Measurements from ENCODE around the gene LCE3A.
"Not testable (repeated sequence)": the region's sequence is repeated elsewhere in the genome, so short reads cannot be mapped to it uniquely, and the experiment has no call there.

The LCE3A gene

GRCh38 chr1:152596986-152597385 lies 25.9 kb downstream of the LCE3A start:
- POLR2A ChIA-PET = no interaction called here
- CTCF ChIA-PET = no interaction called here
- DNase-seq (ENCODE audit: low read depth, low spot score) = no peak

GRCh38 chr1:152585586-152585985 lies 37.3 kb downstream of the LCE3A start:
- no peak for DNase-seq (ENCODE audit: low read depth, low spot score)
- TF ChIP-seq, protein P1, sequence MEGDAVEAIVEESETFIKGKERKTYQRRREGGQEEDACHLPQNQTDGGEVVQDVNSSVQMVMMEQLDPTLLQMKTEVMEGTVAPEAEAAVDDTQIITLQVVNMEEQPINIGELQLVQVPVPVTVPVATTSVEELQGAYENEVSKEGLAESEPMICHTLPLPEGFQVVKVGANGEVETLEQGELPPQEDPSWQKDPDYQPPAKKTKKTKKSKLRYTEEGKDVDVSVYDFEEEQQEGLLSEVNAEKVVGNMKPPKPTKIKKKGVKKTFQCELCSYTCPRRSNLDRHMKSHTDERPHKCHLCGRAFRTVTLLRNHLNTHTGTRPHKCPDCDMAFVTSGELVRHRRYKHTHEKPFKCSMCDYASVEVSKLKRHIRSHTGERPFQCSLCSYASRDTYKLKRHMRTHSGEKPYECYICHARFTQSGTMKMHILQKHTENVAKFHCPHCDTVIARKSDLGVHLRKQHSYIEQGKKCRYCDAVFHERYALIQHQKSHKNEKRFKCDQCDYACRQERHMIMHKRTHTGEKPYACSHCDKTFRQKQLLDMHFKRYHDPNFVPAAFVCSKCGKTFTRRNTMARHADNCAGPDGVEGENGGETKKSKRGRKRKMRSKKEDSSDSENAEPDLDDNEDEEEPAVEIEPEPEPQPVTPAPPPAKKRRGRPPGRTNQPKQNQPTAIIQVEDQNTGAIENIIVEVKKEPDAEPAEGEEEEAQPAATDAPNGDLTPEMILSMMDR (IDR thresholded peaks at IDR 0.05; ENCODE audit: insufficient read depth, low read length, missing control alignments) = no peak
- no peak overlapping the region for H3K4me3 ChIP-seq (ENCODE audit: low read depth, low read length)
- POLR2A ChIA-PET = no interaction called here
- CTCF ChIA-PET = no interaction called here

More at GRCh38 chr1:152596986-152597385, 25.9 kb downstream of the LCE3A start:
- no peak overlapping the region for H3K4me3 ChIP-seq (ENCODE audit: low read depth, low read length)
- TF ChIP-seq, protein P1 (IDR thresholded peaks at IDR 0.05; ENCODE audit: insufficient read depth, low read length, missing control alignments) = no peak

DNA sequence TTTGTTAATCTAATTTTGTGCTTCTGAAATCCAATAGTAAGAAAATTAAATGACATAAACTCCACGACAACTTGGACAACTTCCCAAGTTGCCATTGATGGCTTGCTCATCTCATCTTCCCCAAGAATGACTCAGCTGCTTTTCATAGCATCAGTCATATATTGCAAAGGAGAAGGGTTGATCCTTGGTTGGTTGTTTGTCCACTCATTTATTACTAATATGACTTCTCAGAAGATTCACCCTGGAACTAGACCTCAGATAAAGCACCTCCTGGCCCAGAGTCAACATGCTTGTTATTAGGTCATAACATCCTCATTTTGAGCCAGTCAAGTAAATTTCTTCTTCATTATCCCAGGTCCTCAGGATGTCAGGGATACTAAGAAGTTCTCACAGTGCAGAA lies 40.3 kb downstream of the LCE3A start:
- no peak overlapping the region for H3K4me3 ChIP-seq (ENCODE audit: low read depth, low read length)
- DNase-seq (ENCODE audit: low read depth, low spot score) = no peak
- ChIA-PET CTCF (no interaction called here), POLR2A (no interaction called here)
- TF ChIP-seq, protein P1 (IDR thresholded peaks at IDR 0.05; ENCODE audit: insufficient read depth, low read length, missing control alignments) = no peak

- no peak within 1 kb of the TSS for H3K4me3 ChIP-seq (ENCODE audit: low read depth, low read length)
- ChIA-PET POLR2A (no interaction called here), CTCF (no interaction called here)
- TF ChIP-seq, protein P1 (IDR thresholded peaks at IDR 0.05; ENCODE audit: insufficient read depth, low read length, missing control alignments) = no peak
- no peak for DNase-seq (ENCODE audit: low read depth, low spot score)
Observed at GRCh38 chr1:152580433-152580832, 42.5 kb downstream of the LCE3A start, which contains the start of gene LCE3D. Gene LCE3D, minus strand, starts transcription at chr1:152580516. Its CDS starts 580 bp downstream, at chr1:152579936.

DNA sequence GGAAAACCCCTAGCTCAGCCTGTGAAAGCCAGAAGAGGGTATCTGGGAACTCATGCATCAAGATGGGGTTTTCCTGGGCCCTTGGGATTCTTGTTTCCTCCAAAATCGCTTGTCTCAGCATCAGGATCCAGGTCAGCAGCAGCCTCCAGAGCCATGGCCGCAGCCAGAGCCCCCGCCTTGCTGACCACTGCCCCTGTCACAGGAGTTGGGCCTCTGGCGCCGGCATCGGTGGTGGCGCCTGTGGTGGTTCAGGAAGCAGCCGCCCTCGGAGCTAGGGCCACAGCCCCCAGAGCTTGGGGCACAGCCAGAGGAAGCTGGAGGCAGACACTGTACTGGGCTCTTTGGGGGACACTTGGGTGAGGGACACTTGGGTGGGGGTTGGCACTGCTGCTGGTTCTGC lies 43.4 kb downstream of the LCE3A start:
- CTCF ChIA-PET; H3K4me3 ChIP-seq (ENCODE audit: low read depth, low read length); POLR2A ChIA-PET; DNase-seq (ENCODE audit: low read depth, low spot score): not testable (repeated sequence)

GRCh38 chr1:152577168-152577567 lies 45.7 kb downstream of the LCE3A start:
- no peak for DNase-seq (ENCODE audit: low read depth, low spot score)
- H3K4me3 ChIP-seq (ENCODE audit: low read depth, low read length) = no peak overlapping the region
- CTCF ChIA-PET = no interaction called here
- POLR2A ChIA-PET = no interaction called here
- TF ChIP-seq, protein P1 (IDR thresholded peaks at IDR 0.05; ENCODE audit: insufficient read depth, low read length, missing control alignments) = no peak

Measured in AG04449 (cell line).